HUES6 (cell line): ENCODE data around the gene UBE2K.
"Not testable (repeated sequence)": the region's sequence is repeated elsewhere in the genome, so short reads cannot be mapped to it uniquely, and the experiment has no call there.

Source experiments
- H3K27ac ChIP-seq: 2 replicates; pipeline ENCODE4 v1.7.0; 2013; ENCODE audit warnings: low read depth, mild to moderate bottlenecking, low read length, inconsistent platforms
- H3K27me3 ChIP-seq: 2 replicates; pipeline ENCODE4 v1.6.1; 2013; ENCODE audit warnings: low read length; ENCODE audit not compliant: control insufficient read depth, insufficient read depth
- H3K36me3 ChIP-seq: 2 replicates; pipeline ENCODE4 v1.6.1; 2013; ENCODE audit warnings: low read length; ENCODE audit not compliant: control insufficient read depth, insufficient read depth
- H3K4me1 ChIP-seq: 2 replicates; pipeline ENCODE4 v1.6.1; 2013; ENCODE audit warnings: low read length; ENCODE audit not compliant: control insufficient read depth, insufficient read depth
- H3K4me3 ChIP-seq: 2 replicates; pipeline ENCODE4 v1.5.1; 2013; ENCODE audit warnings: low read depth, low read length
- H3K9ac ChIP-seq: one replicate; pipeline ENCODE4 v1.6.1; 2013; ENCODE audit warnings: mild to moderate bottlenecking, low read length
- H3K9me3 ChIP-seq: 2 replicates; pipeline ENCODE4 v1.6.1; 2013; ENCODE audit warnings: low read depth, low read length; ENCODE audit not compliant: control insufficient read depth, insufficient read depth

The UBE2K gene

DNA sequence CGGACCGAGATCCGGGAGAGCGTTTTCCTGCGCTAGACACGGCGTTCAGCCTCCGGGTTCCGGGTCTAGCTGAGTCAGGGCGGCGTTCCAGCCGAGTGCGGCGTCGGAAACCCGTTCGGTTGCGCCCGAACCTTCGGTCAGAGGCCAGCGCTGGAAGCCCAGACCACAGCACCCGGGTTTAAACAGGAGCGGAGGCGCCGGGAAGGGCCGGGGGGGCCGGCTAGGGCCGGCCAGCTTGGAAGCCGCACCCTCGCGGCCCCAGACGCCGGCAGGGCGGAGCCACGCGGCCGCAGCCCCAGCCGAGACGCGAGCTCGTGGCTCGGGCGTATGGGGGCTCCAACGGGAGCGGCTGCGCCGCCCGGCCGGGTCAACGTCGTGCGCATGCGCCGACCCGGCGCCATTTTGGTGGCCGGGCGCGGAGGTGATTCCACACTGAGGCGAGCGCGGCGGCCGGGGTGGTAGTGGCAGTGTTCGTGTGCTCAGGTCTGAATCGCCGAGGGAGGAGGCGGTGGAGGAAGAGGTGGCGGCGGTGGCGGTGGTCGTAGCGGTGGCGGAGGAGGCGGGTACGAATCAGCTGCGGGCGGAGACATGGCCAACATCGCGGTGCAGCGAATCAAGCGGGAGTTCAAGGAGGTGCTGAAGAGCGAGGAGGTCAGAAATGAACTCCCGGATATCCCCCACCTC lies at the start of gene UBE2K:
Gene UBE2K (plus strand): TSS at position 397 of the 684 bp plus-strand sequence. CDS start 192 bp downstream, at position 589.
- Histone ChIP-seq H3K27ac (peak within 1 kb of the TSS; percentile 93), H3K9ac (peak within 1 kb of the TSS; percentile 92), H3K4me1 (peaks cover 16% of the 10 kb centered on the region), H3K4me3 (peak within 1 kb of the TSS; percentile 79), H3K9me3 (no peaks in the 10 kb centered on the region), H3K36me3 (peaks cover 7% of the 10 kb centered on the region), H3K27me3 (no peaks in the 10 kb centered on the region)

DNA sequence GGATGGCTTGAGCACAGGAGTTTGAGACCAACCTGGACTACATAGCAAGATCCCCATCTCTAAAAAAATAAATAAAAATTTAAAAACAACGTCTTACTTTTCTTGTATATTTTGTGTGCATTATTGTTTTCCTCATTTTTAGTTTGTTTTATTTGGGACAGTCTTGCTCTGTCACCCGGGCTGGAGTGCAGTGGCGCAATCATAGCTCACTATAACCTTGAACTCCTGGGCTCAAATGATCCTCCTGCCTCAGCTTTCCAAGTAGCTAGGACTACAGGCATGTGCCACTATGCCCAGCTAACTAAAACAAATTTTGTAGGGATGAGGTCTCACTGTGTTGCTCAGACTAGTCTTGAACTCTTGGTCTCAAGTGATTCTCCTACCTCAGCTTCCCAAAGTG lies 49.7 kb upstream of the UBE2K start:
- Histone ChIP-seq H3K9ac (no peak overlapping the region), H3K27ac (no peak overlapping the region), H3K27me3 (no peaks in the 10 kb centered on the region), H3K4me3 (no peak overlapping the region), H3K9me3 (no peaks in the 10 kb centered on the region), H3K36me3 (no peaks in the 10 kb centered on the region), H3K4me1 (no peaks in the 10 kb centered on the region)

GRCh38 chr4:39648827-39649558 lies 48.9 kb upstream of the UBE2K start:
- no peak overlapping the region for H3K9ac ChIP-seq
- H3K4me1 ChIP-seq = no peaks in the 10 kb centered on the region
- H3K27me3 ChIP-seq = no peaks in the 10 kb centered on the region
- H3K9me3 ChIP-seq = no peaks in the 10 kb centered on the region
- no peak overlapping the region for H3K27ac ChIP-seq
- H3K4me3 ChIP-seq = no peak overlapping the region
- H3K36me3 ChIP-seq = no peaks in the 10 kb centered on the region

DNA sequence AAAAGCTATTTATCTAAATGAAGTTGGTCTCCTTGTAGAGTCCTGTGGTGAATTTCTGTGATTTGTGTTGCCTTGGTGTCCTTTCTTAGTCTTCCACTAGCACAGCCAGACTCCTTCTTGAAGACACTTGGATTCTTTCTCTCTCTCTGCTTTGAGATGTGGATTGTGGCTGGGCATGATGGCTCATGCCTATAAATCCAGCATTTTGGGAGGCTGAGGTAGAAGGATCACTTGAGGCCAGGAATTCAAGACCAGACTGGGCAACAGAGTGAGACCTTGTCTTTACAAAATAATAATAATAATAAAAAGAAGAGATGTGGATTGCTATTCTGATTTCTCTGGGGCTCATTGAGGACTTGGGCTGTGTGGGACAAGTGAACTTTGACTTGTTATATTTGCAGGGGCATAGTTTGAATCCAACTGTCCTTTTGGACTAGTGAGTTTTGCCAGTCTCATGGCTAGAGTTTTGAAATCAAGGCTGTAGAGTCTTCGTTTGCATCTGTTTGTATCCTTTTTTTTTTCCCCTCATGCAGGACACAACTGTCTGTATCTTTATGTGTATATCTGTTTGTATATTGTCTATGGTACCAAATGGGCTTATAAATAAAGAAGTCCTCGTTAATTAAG lies 48.2 kb upstream of the UBE2K start:
- H3K27ac ChIP-seq = no peak overlapping the region
- no peaks in the 10 kb centered on the region for H3K9me3 ChIP-seq
- no peaks in the 10 kb centered on the region for H3K36me3 ChIP-seq
- no peaks in the 10 kb centered on the region for H3K4me1 ChIP-seq
- no peaks in the 10 kb centered on the region for H3K27me3 ChIP-seq
- H3K9ac ChIP-seq = no peak overlapping the region
- H3K4me3 ChIP-seq = no peak overlapping the region

DNA sequence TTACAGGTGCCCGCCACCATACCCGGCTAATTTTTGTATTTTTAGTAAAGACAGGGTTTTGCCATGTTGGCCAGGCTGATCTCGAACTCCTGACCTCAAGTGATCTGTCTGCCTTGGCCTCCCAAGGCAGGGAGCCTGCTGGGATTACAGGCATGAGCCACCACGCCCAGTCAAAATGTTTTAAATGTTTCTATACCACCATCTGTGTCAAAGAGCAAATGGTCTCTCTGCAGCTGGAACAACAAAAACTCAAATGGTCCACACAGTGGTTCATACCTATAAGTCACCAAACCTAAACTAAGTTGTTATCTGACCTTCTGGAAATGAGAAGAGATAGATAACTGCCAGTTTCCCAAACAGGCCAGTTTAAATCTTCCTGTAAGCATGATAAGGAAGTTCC lies 46.4 kb upstream of the UBE2K start:
- H3K27me3 ChIP-seq, H3K9ac ChIP-seq: not testable (repeated sequence)

DNA sequence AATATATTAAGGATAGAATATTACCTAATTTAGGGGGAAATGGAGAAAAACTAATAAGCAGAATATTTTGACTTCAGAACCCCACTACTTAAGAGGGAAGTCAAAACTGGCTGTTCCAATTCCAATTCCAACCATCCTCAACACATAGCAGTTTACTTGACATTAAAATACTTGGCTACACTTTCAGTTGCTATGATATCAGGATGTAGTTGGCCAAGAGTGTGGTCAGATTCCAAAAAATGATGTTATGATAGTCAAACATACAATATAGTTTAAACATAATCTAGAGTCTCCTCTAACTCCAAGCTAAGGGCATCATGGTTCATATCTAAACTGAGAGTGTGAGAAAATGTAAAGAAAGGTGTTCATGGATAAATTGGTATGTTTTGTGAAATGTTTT lies 42.7 kb upstream of the UBE2K start:
- Histone ChIP-seq H3K9ac (no peak overlapping the region), H3K27me3 (no peaks in the 10 kb centered on the region), H3K27ac (no peak overlapping the region), H3K4me3 (no peak overlapping the region), H3K9me3 (no peaks in the 10 kb centered on the region), H3K4me1 (no peaks in the 10 kb centered on the region), H3K36me3 (no peaks in the 10 kb centered on the region)

More for the DNA sequence above, 46.4 kb upstream of the UBE2K start:
- H3K9me3 ChIP-seq, H3K36me3 ChIP-seq, H3K4me3 ChIP-seq, H3K27ac ChIP-seq, H3K4me1 ChIP-seq: not testable (repeated sequence)

DNA sequence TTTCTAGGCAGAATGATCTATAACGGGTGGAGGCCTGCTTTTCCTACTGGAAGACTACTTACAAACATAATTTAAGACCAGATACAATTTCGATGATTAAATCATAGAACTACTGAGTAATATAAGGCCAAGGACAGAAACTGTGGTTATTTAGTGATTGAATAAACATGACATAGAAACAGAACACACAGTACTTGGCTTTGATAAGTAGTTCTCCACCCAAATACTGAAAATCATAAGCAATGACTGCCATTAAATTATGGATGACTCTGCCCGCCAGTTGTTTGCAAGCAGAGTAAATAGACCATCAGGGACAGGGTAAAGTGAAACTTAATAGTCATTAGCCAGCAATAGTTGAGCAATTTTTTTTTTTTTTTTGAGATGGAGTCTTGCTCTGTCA lies 42.1 kb upstream of the UBE2K start:
- H3K9ac ChIP-seq = no peak overlapping the region
- H3K36me3 ChIP-seq = no peaks in the 10 kb centered on the region
- H3K4me1 ChIP-seq = no peaks in the 10 kb centered on the region
- H3K27ac ChIP-seq = no peak overlapping the region
- no peak overlapping the region for H3K4me3 ChIP-seq
- no peaks in the 10 kb centered on the region for H3K27me3 ChIP-seq
- no peaks in the 10 kb centered on the region for H3K9me3 ChIP-seq

GRCh38 chr4:39656638-39657037 lies 41.3 kb upstream of the UBE2K start:
- H3K4me3 ChIP-seq, H3K9ac ChIP-seq, H3K27ac ChIP-seq, H3K4me1 ChIP-seq, H3K9me3 ChIP-seq, H3K36me3 ChIP-seq, H3K27me3 ChIP-seq: not testable (repeated sequence)

DNA sequence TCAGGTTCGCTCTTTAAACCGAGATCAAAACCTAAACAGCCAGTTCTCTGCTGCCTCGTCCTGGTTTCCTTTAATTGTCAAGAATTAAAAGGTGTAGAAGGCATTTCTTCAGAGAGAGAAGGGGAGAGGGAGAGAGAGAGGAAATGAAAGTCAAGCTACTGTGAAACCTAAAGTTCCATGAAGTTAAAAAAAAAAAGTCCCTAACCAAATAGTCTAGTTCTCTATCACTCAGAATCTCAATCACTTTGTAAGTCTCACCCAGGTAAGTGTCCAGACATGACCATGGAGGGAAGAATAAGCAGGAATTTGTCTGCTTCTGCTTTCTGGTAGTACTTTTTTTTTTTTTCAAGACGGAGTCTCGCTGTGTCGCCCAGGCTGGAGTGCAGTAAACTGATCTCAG lies 40.5 kb upstream of the UBE2K start:
- H3K27me3 ChIP-seq = no peaks in the 10 kb centered on the region
- H3K27ac ChIP-seq = no peak overlapping the region

GRCh38 chr4:39658756-39659155 lies 39.2 kb upstream of the UBE2K start:
- H3K4me1 ChIP-seq = no peaks in the 10 kb centered on the region
- no peak overlapping the region for H3K27ac ChIP-seq

More for the DNA sequence above, 40.5 kb upstream of the UBE2K start:
- Histone ChIP-seq H3K9me3 (no peaks in the 10 kb centered on the region), H3K36me3 (no peaks in the 10 kb centered on the region), H3K9ac (no peak overlapping the region), H3K4me3 (no peak overlapping the region), H3K4me1 (no peaks in the 10 kb centered on the region)

DNA sequence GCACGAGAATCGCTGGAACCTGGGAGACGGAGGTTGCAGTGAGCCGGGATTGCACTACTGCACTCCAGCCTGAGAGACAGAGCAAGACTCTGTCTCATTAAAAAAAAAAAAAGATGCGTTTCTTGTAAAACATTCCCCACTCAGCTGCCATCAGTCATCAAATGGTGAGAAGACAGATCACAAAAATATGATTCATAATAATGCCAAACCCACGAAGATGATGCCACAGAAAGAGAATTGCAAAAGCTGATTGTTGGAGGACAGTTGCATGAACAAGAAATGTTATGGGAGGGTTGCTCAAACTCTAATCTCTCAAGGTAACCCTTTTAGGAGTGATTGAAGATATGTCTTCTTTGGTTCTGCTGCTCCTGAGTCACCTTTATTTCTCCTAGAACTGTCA lies 37.9 kb upstream of the UBE2K start:
- no peaks in the 10 kb centered on the region for H3K4me1 ChIP-seq
- no peak overlapping the region for H3K4me3 ChIP-seq
- no peaks in the 10 kb centered on the region for H3K27me3 ChIP-seq
- H3K27ac ChIP-seq = no peak overlapping the region
- H3K36me3 ChIP-seq = no peaks in the 10 kb centered on the region
- no peaks in the 10 kb centered on the region for H3K9me3 ChIP-seq
- no peak overlapping the region for H3K9ac ChIP-seq

More at GRCh38 chr4:39658756-39659155, 39.2 kb upstream of the UBE2K start:
- Histone ChIP-seq H3K27me3 (no peaks in the 10 kb centered on the region), H3K4me3 (no peak overlapping the region), H3K9me3 (no peaks in the 10 kb centered on the region), H3K36me3 (no peaks in the 10 kb centered on the region), H3K9ac (no peak overlapping the region)
